Stimulated activated CD4-positive, alpha-beta T cell treated with anti-CD3 and anti-CD28 coated beads, Interleukin-12 subunit alpha, Interleukin-12 subunit beta, amount 100 ng/mL, for 4 hours (primary cell): Measurements from ENCODE around the gene HEBP1.

ENCODE experiments used
- DNase-seq: peaks from one replicate; pipeline ENCODE4 v3.0.0-alpha.2; 2020

HEBP1 gene

DNA sequence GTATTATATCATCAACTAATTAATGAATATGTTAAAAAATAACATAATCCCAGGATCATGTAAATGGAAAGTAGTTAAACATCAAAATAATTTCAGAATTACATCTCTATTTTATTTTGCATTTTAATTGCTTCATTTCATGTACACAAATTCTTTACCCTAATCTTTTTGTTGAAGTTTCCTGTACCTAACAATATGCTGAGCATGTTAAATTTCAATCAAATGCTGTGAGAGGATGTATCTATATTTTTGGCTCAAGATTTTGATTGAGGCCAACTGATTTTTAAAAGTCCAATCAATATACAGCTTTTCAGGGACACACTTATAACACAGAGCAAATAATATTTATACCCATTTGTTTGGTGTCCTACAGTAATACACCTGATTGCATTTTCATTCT is 54.5 kb downstream of the HEBP1 start:
- no peak for DNase-seq

DNA sequence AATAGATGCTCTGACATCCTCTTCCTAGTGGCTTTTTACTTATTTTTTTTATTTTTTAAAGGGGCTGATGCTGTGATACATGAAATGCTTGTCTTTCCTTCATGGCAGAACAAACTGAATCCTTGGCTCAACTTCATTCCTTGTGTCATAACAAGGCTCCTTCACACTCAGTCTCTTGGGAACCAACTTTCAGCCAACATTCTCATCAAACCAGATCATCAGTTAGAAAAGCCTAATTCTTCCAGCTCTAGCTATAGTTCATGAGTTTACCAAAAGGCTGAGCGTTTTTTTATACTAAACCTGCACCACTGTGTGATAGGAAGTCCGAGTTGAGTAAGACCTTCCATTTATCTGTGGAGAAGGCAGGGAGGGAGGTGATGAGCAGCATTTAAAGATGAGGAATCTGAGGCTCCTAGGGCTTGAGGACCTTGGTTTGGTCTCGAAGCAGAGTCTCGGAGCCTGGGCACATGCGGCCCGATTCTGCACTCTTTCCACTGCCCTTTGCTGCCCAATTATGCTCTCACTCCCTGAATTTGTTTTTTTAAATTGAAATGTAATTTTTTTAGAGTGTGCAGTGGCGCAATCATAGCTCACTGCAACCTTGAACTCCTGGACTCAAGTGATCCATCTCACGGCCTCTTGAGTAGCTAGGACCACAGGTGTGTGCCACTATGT is 56.3 kb downstream of the HEBP1 start:
- no peak for DNase-seq

DNA sequence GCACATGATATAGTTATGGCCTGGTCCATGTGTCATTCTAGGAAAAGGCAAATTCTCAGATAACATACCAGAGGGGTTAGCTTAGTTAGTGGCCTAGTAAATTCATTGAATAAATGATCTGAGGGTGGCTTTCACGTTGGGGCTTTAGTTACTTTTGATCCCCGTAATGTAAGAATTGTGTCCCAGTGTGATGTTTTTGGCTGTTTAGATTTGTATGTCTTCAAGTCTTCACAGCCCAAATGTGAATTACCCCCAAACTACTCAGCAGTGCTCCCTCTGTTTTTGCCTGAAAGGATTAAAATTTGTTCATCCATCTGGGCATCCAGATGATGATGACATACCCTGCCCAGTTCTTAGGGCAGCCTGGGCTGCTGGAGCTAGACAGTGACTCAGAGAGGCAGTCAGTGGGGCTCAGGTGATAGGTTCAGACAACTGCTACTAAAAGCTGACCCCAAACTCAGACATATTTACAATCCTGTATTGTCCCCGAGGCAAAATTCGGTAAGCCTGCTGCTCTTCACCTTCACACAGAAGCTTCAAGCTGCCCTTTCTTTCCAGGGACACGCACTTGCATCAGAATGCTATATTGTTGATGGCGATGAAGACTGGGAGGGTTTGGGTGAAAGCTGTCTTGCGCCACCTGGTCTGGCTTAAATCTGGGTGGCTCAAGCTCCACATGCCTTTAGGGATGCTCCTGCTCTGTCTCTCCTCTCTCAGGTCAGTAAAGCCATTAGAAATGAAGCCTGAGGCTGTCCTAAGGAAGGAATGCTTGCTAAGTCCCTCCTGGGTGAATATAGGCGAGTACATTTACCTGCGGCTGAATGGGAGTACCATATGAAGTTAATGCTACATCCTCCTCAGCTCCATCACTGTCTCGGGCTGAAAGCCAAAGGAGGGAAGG is 58.4 kb downstream of the HEBP1 start:
- no peak for DNase-seq

DNA sequence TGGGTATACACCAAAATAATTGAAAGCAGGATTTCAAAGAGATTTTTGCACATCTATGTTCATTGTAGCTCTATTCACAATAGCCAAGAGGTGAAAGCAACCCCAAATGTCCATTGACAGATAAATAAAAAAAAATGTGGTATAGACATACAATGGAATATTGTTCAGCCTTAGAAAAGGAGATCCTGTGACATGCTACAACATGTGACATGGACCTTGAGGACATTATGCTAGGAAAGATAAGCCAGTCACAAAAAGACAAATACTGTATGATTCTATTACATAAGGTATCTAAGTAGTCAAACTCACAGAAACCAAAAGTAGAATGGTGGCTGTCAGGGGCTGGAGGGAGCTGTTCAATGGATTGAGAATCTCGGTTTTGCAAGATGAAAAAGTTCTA is 60.2 kb downstream of the HEBP1 start:
- DNase-seq, result no peak

DNA sequence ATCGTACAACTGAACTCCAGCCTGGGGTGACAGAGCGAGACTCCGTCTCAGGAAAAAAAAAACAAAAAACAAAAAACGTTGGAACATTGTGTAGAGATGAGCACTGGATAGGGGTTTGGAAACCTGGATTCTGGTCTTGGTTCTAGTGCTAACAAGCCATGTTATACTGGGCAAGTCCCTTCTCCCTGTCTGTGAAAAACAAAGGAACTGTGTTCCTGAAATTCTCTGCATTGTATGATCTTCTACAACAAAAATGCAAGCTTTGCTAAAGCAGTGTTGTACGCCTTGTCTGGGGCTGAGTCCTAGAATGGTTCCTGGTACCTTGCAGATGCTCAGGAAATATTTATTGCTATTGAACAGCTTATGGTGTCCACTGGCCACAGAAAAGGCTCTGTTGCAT is 61.5 kb downstream of the HEBP1 start:
- no peak for DNase-seq

DNA sequence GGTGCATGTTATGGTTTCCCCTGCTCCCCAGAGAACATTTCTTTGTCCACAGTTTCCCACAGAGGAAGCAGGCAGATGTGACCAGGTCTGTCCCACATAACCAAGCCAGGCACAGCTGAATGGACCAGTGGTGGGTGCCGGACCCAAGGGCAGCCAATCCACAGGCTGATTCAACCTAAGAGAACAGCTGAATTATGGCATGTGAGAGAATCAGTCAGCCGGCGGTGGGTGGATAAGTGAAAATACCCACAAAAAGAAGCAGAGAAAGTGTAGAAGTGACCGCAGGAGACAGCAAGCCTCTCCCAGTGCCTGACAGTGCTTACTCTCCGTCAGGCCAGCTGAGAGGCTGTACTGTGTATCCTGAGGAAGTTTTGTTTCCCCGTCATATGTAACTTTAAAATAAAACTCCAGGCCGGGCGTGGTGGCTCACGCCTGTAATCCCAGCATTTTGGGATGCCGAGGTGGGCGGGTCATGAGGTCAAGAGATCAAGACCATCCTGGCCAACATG is 63.0 kb downstream of the HEBP1 start:
- no peak for DNase-seq

DNA sequence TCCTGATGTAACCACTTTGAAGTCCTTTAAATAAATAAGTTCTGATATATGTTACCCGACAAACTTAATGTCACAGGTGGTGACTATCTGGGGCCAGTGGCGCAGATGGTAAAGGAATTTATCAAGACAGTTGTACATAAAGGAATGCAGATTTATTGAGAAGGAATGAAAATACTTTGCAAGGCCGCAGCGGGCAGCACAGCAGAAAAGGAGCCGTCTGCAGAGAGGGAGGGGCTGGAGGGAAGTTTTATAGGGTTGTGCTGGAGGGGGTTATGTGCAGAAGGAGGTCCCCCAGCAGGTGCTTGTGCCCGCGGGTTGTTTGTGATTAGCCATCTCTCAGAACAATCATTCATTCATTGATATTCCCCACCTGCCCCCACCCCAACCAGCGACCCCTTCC is 65.5 kb downstream of the HEBP1 start:
- DNase-seq, result no peak

DNA sequence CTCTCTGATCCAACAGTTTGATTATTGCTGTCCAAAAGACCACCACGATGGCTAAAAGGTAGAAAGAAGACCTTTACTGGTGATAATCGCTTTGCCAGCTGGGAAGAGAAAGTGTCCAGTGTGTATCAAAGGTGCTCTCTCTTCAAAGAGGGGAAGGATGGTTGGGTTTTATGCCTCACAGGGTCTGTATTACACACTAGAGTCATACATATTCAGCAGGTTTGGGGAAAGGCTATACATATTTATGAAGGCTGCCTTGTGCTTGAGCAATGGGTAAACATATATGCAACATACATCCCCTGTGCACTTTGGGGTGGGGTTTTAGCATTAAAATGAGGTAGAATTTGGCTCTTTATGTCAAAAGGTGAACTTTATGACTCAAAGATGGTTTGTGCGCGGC is 66.3 kb downstream of the HEBP1 start:
- no peak for DNase-seq

DNA sequence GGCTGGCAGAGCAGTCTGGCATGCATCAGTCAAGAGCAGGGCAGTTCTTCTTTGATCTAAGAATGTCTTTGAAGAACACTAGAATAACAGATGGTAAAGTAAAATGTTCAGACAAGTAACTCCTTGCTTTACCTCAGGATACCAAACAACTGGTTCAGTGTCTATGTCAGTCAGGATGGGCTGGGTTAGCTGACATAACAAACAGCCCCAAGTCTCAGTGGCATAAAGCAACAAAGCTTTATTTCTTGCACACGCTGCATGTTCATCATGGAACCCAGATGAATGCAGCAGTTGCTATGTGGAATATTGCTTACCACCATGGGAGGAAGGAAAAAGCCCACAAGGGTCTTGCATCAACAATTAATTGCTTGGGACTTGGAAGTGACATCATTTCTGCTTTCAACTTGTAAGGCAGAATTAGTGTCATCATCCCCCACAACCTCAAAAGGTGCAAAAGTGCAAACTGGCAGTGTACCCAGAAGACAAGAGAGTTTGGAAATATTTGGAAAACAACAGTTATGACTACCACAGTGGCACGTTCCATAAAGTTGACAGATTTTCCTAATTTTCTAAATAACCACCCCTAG is 69.3 kb downstream of the HEBP1 start:
- DNase-seq, result no peak

DNA sequence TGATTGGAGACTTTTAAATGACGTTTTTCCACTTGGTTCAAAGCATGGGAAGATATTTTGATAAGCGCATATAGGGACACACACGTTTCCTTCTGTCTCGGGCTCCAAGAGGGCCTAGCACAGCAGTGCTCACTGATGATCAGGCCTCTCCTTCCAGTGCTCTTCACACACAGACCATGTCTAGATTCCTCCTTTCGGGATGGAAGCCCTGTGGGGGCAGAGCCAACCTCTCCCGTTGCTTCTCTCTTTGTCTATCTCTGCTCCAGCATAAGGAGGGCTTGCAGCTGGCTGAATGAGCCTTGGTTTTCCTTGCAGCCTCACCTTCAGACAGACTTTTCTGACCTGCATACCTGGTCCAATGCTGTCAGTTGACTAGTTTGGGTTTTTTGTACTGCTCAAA is 70.4 kb downstream of the HEBP1 start:
- DNase-seq, result no peak

DNA sequence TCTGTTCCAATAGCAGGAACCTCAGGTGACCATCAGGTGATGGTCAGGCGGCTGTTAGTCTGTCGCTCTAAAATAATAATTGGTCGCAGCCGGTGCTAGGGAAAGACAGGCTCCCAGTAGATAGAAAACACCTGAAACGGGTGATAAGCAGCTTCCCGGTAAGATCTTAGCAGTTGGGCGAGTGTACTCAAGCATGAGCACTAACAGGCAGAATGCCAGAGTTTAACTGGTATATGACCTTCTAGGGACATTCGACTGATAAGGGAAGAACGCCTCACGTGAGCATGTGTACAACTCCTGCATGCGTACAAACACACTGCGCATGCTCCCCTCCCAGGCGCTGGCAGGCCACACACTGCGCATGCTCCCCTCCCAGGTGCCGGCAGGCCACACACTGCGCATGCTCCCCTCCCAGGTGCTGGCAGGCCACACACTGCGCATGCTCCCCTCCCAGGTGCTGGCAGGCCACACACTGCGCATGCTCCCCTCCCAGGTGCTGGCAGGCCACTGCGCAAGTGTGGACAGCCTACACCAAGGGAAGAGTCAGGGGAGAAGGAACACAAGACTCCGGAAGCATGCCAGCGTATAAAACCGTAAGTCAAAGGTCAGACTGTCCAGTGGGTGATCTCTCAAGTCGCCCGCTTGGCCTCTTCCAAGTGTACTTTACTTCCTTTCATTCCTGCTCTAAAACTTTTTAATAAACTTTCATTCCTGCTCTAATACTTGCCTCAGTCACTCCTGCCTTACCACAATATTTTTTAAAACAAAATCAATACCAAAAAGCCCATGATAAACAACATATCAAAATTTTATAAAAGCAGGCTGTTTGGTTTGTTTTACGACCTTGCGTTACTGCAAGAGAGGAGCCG is 72.6 kb downstream of the HEBP1 start:
- DNase-seq, result no peak

DNA sequence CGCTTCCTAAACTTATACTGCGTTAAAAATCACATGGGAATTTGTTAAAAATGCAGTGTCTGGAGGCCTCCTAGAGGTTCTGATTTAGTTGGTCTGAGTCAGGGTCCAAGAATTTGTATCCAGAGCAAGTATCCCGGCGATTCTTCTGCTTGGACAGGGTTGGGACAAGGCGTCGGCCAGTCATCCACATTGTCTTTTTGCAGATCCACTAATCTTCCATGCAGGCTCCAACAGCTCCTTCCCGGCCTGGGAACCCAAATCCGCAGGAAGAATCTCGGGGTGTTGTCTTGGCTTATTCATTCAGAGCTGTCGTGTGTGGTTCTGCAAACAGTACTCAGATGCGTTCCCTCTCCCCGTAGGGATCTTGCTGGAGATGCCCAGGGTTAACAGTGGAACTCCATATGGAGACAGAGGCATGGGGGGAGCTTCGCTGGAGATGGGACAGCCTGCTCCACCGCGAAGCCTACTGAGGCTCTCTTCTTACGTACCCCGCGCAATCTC is 73.4 kb downstream of the HEBP1 start:
- DNase-seq, result no peak

DNA sequence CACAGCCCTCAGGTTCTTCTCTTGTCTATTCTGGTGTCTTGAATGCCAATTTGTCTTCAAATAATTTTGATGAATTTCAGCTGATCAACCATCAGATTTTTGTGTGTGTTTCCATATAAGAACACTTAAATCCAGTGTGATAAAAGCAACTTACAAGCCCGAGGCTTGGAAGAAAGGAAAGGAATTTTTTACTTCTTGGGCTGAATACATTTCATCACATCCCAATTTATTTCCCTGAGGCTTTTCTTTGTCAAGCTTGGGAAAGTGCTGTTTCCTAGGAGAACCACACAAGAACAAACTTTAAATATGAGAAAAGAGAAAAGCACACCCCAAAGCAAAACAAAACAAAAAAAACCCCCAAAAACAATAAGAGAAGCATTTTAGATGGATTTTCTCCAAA is 74.7 kb downstream of the HEBP1 start:
- no peak for DNase-seq
